DMS79 (cell line): ENCODE results near the gene THAP7.

ENCODE experiments used
- DNase-seq: peaks from one replicate; lab custom pipeline; 2025; lab: John Stamatoyannopoulos, UW

The THAP7 gene

GRCh38 chr22:20993304-20994127 is 8.4 kb downstream of the THAP7 start:
- no peak for DNase-seq

DNA sequence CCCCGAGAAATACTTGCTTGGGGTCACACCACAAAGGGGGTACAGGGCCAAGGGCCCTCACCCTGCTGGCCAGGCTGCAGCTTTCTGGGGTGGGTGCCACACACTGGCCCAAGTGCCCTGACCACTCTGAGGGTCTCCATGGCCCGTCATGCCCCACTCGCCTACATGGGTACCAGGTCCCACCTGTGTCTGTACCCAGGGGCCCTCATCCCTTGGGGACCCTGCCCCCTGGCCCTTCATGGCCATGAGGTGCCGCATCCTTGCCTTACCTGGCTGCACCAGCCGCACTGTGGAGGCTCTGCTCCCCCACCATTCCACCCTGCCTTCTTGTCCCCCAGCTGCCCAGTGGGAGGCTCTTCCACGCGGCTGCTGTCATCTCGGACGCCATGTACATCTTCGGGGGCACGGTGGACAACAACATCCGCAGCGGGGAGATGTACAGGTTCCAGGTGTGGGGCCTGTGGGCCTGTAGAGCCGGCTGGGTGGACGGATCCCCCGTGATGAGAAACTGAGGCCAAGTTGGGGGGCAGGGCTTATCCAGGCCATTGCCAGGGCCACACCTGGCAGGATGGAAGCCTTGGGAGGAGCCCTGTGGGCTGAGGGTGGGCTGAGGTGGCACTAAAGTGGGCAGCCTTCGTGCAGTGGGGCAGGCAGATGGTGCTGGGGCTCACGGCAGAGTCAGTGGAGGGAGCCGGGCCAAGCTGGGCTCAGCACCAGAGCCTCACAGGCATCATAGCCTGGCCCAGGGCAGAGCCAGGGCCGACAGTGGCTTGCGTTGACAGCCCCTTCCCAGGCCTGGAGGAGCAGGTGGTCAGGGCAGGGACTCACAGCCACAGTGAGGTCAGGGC is 9.2 kb downstream of the THAP7 start:
- DNase-seq = no peak

DNA sequence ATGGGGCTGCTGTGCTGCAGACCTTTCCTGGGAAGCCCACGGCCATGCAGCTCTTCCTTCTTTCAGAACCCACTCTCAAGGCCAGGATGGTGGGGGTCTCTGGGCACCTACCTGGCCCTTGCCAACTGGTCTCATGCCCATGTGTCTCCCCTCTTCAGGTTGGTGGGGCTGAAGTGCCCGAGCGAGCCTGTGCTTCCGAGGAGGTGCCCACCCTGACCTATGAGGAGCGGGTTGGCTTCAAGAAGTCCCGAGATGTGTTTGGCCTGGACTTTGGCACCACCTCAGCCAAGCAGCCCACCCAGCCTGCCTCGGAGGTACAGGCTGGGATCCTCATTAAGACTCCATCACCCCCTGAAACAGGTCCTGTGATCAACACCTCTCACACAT is 9.9 kb downstream of the THAP7 start:
- no peak for DNase-seq

DNA sequence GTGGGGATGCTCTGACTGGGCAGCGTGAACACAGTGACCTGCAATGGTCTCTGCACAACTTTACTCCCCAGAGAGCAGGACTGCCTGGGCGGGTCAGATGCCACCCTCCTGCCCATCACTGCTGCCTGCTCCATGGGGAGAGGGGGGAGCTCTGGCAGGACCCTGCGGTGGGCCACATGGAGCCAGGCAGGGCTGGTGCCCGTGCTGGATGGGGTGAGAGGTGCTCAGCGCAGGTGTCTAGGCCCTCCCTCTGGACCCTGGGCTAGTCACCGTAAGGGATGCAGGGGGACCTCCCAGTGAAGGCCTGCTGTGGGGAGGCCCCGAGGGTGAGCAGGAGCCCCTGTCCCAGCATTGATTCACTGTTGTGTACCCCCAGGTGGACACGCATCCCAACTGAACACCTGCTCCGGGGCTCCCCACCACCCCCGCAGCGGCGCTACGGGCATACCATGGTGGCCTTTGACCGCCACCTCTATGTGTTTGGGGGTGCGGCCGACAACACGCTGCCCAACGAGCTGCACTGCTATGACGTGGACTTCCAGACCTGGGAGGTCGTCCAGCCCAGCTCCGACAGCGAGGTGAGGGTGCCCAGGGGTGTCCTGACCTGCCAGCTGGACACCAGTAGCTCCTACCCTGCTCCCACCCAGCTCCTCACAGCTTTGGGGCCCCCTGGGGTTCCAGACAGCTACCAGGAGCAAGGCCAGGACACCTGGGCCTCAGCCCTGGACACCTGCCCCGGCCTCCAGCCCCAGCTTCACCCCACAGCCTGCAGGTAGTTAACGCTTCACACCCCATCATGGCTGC is 10.5 kb downstream of the THAP7 start:
- DNase-seq = no peak

DNA sequence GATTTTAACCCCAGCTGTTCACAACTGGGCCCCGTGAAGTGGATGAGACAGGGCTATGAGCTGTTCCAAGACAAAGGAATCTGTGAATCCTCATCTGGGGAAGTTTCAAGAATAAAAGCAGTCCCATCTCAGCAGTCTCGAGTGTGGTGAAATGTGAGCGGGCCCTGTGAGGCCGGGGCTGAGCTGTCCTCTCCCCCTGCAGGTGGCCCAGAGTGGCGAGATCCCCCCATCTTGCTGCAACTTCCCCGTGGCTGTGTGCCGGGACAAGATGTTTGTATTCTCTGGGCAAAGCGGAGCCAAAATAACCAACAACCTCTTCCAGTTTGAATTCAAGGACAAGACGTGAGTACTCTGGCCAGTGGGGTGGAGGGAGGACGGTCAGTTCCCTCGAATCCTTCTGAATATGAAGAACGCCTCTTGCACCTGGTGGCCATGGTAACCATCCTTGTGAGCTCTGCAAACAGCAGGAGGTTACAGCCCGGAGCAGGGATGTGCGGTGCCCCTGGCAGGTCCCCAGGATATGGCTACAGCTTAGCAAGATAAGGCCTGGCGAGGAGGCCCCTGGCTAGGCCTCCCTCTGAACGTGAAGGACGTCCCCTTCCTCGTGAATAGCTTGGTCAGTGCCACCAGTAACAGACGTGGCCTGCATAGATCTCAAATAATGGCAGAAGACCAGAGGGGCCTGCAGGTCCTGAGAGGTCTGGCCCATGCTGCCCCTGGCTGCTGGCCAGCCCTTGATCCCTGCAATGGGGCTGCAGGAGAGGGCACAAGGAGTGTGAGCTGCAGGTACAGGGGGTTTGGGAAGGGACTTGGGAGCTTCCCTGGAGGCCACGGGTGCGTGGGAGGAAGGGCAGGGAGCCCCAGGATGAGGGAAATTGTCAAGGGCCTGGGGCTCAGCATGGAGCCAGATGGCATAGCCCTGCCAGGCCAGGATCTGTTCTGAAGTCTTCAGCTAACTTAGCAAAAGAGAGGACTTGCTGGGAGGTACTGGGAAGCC is 11.4 kb downstream of the THAP7 start:
- no peak for DNase-seq

GRCh38 chr22:20989323-20990138 is 12.4 kb downstream of the THAP7 start:
- no peak for DNase-seq

GRCh38 chr22:20988573-20989322 is 13.2 kb downstream of the THAP7 start:
- DNase-seq = no peak

DNA sequence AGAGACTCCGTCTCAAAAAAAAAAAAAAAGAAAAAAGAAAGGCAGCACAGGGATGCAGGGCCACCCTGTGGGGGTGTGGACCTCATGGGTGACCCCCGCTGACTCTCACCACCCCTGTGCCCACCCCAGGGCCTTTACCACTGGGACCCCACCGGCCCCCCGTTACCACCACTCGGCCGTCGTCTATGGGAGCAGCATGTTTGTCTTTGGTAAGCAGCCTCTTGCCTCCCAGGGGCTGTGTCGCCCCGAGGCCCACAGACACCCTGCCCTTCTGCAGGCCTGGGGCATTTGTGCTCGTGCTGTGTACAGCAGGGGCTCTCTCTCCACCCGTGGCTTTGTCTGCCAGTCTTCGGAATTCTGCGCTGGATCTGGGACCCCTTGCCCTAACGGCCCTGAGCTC is 14.5 kb downstream of the THAP7 start:
- no peak for DNase-seq

- no peak for DNase-seq
Observed at GRCh38 chr22:20986365-20986764, 15.6 kb downstream of the THAP7 start.

DNA sequence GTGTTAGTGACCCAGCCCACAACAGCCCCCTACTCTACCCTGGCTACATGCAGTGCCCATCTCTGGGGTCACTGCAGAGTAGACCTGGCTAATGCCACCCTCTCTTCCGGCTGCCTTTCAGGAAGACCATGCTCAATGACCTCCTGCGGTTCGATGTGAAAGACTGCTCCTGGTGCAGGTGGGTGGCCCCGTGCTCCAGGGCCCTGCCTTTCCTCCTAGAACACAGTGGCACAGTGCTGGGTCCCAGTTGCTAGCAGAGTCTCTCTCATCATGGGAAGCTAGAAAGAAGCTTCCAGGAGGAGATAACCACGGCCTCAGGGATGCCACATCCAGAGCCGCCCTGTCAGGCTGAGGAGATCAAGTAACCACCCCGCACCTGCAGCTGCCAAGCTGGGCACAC is 16.2 kb downstream of the THAP7 start:
- DNase-seq = no peak

- no peak for DNase-seq
Observed at GRCh38 chr22:20983081-20983771, 18.7 kb downstream of the THAP7 start.

GRCh38 chr22:20982563-20982882 is 19.4 kb downstream of the THAP7 start:
- DNase-seq = no peak

DNA sequence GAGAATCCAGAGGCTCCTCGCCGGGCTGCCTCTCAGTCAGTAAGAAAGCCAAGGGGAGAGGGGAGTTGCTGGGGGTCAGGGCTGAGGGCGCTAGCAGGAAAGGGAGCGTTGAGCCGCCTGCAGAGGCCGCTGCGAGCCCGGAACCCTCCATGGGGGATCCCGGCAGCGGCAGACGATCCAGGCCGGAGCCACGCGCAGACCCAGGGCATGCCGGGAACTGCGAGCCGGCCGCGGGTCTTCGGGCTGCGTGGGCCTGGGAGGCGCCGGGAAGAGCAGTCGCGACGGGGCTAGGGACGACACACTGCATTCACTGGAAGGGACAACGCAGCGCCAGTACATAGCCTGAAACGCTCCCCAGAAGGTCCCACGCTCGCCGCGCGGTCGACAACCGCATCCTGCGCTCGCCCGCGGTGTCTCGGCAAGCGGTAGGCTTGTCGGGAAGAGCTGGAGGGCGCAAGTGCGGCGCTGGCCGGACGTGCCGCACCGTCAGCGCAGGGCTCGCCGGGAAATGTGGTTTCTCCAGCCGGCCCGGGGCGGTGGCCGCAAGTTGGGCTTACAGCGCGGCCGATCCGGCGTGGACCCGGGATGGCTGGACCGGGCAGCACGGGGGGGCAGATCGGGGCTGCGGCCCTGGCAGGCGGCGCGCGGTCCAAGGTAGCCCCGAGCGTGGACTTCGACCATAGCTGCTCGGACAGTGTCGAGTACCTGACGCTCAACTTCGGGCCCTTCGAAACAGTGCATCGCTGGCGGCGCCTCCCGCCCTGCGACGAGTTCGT is 19.9 kb downstream of the THAP7 start, which contains the start of gene LZTR1:
LZTR1 (plus strand) TSS at position 511 of the 776 bp plus-strand sequence; CDS start at position 586, 75 bp downstream.
- DNase-seq = no peak

- DNase-seq = no peak
Observed at GRCh38 chr22:20980938-20981722, 20.8 kb downstream of the THAP7 start.

DNA sequence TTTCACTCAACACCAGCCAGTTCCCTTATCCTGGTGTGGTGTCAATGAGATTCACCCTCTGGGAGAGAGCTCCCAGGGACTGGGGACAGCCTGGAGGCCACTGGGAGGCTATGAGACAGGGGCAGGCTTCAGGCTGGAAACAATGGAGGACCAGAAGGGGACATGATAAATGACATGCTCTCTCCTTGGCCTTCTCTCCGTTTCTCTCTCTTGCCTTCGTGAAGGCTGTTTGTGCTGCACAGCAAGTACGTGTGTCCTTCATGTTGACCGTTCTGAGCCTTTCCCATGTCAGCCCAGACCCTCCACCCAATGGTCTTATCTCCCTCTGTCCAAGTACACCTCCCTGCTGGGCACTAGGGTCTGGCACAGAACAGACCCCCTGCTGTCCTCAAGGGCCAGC is 21.4 kb downstream of the THAP7 start:
- no peak for DNase-seq

GRCh38 chr22:20979940-20980453 is 21.9 kb downstream of the THAP7 start:
- no peak for DNase-seq

GRCh38 chr22:20979243-20979809 is 22.6 kb downstream of the THAP7 start:
- DNase-seq = no peak
